ENCODE data around the gene STAG3. TPM values are rescaled to one million over a fixed set of nuclear protein-coding genes. Genes with fewer than 3 reads are reported as not detected.
"Not testable (repeated sequence)": the region's sequence is repeated elsewhere in the genome, so short reads cannot be mapped to it uniquely, and the experiment has no call there.

The STAG3 gene
- total RNA-seq, 2 donors from 2014 or later, result 4.0 to 4.8 TPM

DNA sequence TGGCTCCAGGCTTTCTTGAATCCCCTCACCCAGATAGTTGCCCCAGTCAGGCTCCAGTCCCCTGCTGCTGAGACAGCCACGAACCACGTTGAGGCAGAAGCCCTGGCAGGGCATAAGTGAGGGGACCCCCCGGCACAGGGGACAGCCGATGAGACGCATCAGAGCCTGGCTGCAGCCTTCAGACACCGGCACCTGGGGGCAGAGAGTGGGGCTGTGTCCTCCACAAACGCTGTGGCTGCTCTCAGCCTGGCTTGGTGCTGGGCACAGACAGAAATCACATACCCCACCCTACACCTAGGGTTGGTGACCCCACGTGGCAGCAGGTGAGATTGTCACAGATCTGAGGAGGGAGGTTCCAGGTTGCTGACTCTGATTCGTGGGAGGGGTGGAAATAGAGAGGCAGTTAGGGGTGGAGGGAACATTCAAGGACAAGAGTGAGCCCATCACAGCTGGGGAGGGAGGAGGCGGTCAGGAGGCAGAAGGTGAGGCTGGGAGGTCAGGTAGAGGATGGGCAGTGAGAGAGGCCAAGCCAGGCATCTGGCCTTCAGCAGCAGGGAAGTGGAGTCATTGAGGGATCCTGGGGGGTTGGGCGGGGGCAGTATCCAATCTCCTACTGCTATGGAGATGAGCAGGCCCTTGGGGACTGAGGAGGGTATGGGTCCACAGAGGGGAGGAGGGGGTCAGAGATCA lies 3.8 kb upstream of the STAG3 start:
- ATAC-seq, result no peak
- peaks cover 35% of the 10 kb centered on the region for H3K4me1 Mint-ChIP-seq
- no peak overlapping the region for H3K27ac Mint-ChIP-seq

DNA sequence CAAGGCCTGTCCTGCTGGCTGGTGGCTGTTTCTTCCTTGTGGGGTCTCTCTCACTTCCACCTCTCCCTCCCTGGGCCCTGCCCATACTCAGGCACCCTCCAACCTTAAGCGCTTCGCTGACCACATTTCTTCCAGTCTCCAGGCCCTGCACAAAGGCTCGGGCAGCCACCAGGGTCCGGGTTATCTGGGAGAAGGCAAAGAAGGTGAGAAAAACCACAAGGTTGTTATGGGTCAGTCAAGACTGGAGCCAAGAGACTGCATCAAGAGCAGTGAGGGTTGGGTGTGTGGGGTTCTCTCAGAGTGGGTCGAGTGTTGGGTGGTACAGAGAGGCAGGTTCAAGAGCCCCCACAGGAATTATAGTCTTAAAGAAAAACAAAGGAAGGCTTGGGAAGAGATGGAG lies 3.1 kb upstream of the STAG3 start:
- no peaks in the 10 kb centered on the region for H3K9me3 ChIP-seq (ENCODE audit: control insufficient read depth, low read length, poor library complexity, severe bottlenecking)
- peaks cover 5% of the 10 kb centered on the region for H3K27me3 Mint-ChIP-seq
- no peak overlapping the region for H3K27ac Mint-ChIP-seq
- DNase-seq, result no peak
- no peak overlapping the region for H3K4me3 Mint-ChIP-seq
- no peak for ATAC-seq
- peaks cover 5% of the 10 kb centered on the region for H3K36me3 Mint-ChIP-seq (ENCODE audit: low read depth)
- H3K4me1 Mint-ChIP-seq, result peaks cover 34% of the 10 kb centered on the region

More for the DNA sequence above, 3.8 kb upstream of the STAG3 start:
- Mint-ChIP-seq H3K27me3 (peaks cover 5% of the 10 kb centered on the region), H3K36me3 (ENCODE audit: low read depth) (peaks cover 5% of the 10 kb centered on the region), H3K4me3 (no peak overlapping the region)
- H3K9me3 ChIP-seq (ENCODE audit: control insufficient read depth, low read length, poor library complexity, severe bottlenecking), result no peaks in the 10 kb centered on the region
- no peak for DNase-seq

DNA sequence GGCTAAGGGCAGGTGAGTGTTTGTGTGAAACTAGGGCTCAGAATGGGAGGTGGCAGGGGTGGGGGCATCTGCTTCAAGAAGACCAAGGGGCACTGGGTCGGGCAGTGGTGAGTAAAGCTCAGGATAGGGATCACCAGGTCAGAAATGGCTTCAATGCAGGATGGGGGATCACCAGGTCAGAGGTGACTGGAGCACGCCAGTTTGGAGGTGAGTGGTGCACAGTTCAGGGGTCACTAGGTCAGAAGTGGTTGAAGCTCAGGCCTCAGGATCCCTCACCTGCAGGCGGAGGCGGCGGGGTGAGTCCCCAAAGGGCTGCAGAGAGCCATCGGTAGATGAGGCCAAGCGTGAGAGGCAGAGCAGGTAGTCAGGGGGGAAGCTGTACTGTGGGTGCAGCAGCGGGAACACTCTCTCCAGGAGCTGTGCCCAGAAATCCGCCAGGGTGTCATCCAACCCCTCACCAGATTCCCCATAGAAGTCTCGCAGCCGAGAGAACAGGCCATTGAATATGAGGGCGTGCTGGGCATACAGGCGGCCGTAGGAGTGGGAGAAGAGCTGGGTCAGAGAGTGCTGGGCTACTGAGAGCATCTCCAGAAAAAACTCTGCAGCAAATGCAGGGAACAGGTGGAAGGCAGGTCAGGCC lies 2.3 kb upstream of the STAG3 start:
- Mint-ChIP-seq H3K4me3 (no peak overlapping the region), H3K27ac (no peak overlapping the region), H3K36me3 (ENCODE audit: low read depth) (peaks cover 4% of the 10 kb centered on the region), H3K4me1 (peaks cover 31% of the 10 kb centered on the region), H3K27me3 (peaks cover 5% of the 10 kb centered on the region)
- no peaks in the 10 kb centered on the region for H3K9me3 ChIP-seq (ENCODE audit: control insufficient read depth, low read length, poor library complexity, severe bottlenecking)
- ATAC-seq (no peak), DNase-seq (no peak)

DNA sequence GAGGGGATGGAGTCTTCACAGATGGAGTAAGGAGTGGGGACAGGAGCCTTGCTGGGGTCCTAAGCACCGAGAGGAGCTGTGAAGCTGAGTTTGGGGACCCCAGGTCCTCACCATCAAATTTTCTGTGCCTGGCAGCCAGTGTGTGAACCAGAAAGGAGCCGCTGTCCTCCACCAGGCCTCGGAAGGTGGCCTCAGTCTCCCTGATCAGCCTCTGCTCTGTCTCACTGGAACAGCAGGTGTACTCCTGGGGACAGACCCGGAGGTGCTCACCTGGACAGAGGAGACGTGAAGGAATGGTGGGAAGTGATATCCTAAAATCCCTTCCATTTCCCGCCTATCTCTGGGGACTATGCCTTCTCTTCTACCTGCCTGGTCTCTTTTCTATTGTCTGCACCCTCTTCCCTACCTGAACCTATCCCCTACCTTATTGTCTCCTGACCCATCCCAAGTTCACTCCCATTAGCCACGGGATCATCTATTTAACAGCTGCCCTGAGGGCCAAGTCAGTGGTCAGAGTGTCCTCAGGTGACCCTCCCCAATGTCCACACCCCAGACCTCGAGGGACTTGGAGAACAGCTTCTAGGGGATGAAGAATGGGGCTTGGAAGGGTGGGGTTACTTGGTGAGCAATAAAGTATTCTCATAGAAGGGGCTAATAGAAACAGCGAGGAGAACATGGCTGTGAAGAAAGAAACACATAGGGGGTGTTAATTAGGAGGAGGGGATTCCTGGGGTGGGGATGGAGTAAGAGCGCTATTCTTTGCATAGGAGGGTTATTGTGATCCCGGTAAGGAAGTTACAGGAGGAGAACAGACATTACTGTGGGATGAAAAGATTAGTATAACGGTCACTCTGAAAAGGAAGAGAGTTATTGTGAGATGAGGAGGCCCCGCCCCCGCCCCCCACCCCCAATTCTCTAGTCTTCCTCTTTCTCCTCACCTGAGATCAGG lies 1.3 kb upstream of the STAG3 start:
- H3K4me3 Mint-ChIP-seq, result peak overlapping the region; percentile 79
- peak overlapping the region; percentile 4 for H3K27ac Mint-ChIP-seq
- H3K9me3 ChIP-seq (ENCODE audit: control insufficient read depth, low read length, poor library complexity, severe bottlenecking), result no peaks in the 10 kb centered on the region
- DNase-seq, result no peak
- H3K36me3 Mint-ChIP-seq (ENCODE audit: low read depth), result no peaks in the 10 kb centered on the region
- ATAC-seq, result no peak
- H3K4me1 Mint-ChIP-seq, result peaks cover 32% of the 10 kb centered on the region
- no peaks in the 10 kb centered on the region for H3K27me3 Mint-ChIP-seq

DNA sequence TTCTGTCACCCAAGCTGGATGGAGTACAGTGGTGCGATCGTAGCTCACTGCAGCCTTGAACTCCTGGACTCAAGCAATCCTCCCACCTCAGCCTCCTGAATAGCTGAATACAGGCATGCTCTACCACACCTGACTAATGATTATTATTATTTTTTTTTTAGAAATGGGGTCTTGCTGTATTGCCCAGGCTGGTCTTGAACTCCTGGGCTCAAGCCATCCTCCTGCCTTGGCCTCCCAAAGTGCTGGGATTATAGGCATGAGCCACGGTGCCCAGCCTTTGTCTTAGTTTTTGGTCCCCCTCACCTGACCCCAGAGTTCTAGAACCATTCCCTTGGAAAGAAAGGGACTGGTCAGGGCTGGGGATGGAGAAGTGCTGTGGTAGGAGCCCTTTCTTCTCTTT lies 2.4 kb downstream of the STAG3 start:
- DNase-seq; H3K36me3 Mint-ChIP-seq (ENCODE audit: low read depth); H3K27me3 Mint-ChIP-seq; H3K4me3 Mint-ChIP-seq; H3K9me3 ChIP-seq (ENCODE audit: control insufficient read depth, low read length, poor library complexity, severe bottlenecking); ATAC-seq: not testable (repeated sequence)
- peak overlapping the region; percentile 1 for H3K27ac Mint-ChIP-seq
- peaks cover 28% of the 10 kb centered on the region for H3K4me1 Mint-ChIP-seq

DNA sequence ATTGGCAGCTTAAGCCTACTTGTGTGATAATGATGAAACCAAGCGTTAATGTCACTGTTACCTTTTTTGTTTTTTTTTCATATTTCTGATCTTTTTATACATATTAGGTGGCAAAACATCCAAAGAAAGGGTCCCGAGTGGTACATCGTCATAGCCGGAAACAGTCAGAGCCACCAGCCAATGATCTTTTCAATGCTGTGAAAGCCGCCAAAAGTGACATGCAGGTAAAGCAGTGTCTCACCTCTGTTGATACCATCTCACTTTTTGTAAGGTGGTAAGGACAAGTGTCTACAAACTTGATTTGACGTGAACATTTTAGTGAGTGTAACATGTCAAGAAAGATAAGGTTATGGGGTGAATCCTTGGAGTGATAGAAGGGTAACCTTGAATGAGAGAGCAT lies 4.9 kb downstream of the STAG3 start:
- not testable (repeated sequence) for H3K36me3 Mint-ChIP-seq (ENCODE audit: low read depth); H3K9me3 ChIP-seq (ENCODE audit: control insufficient read depth, low read length, poor library complexity, severe bottlenecking); ATAC-seq; DNase-seq; H3K4me3 Mint-ChIP-seq; H3K27ac Mint-ChIP-seq; H3K27me3 Mint-ChIP-seq
- H3K4me1 Mint-ChIP-seq, result peaks cover 12% of the 10 kb centered on the region

DNA sequence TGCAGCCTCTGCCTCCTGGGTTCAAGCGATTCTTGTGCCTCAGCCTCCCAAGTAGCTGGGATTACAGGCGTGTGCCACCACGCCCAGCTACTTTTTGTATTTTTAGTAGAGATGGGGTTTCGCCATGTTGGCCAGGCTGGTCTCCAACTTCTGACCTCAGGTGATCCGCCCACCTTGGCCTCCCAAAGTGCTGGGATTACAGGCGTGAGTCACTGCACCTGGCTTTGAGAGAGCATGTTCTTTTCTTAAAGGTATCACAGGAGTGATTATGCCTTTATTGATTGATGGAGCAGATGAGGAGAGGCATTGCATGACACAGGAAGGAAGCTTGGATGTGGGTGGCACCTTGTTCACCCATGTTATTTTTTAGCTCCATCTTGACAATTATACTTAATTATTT lies 5.4 kb downstream of the STAG3 start:
- not testable (repeated sequence) for H3K36me3 Mint-ChIP-seq (ENCODE audit: low read depth); DNase-seq; H3K9me3 ChIP-seq (ENCODE audit: control insufficient read depth, low read length, poor library complexity, severe bottlenecking); ATAC-seq; H3K4me3 Mint-ChIP-seq; H3K27me3 Mint-ChIP-seq; H3K27ac Mint-ChIP-seq
- H3K4me1 Mint-ChIP-seq, result peaks cover 12% of the 10 kb centered on the region

DNA sequence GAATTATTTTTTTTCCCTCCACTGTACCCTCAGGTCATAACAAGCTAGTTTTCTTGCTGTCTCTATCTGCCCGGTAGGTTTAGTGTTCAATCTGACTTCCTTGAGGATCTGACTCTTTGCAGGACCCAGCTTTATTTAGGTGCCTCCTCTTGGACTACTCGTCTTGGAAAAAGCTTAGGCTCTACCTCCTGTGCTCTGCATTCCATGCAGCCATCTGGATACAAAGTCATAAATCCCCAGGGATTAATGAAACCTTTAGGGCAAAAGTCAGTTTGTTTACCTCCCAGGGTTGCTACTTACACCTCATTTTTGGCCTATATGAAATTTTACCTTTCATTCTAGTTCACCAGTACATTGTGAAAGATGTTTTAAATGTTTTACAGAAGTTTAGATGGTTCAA lies 8.0 kb downstream of the STAG3 start:
- Mint-ChIP-seq H3K27me3 (peaks cover 4% of the 10 kb centered on the region), H3K27ac (no peak overlapping the region), H3K4me1 (peaks cover 14% of the 10 kb centered on the region), H3K4me3 (no peak overlapping the region), H3K36me3 (ENCODE audit: low read depth) (no peaks in the 10 kb centered on the region)
- no peak for ATAC-seq
- DNase-seq, result no peak
- no peaks in the 10 kb centered on the region for H3K9me3 ChIP-seq (ENCODE audit: control insufficient read depth, low read length, poor library complexity, severe bottlenecking)

DNA sequence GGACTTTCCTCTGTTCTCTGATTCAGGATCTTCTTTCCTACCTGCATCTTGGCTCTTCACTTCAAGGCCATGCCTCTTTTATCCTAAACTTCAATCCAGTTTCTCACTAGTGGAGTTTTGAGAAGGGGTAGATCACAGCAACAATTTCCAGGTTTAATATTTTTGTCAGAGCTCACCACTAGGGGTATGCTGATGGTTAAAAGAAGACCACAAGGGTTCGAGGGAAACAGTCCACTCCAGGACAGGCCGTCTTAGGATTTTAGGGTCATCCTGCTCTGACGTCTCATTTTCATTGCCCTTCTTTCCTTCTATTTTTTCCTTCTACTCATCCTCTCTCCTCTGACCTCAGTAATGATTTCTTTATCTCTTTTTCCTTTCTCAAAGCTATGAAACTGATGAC lies 11.3 kb downstream of the STAG3 start:
- DNase-seq (no peak), ATAC-seq (no peak)
- Mint-ChIP-seq H3K27ac (peak overlapping the region; percentile 75), H3K4me3 (no peak overlapping the region), H3K36me3 (ENCODE audit: low read depth) (no peaks in the 10 kb centered on the region), H3K27me3 (no peaks in the 10 kb centered on the region), H3K4me1 (peaks cover 7% of the 10 kb centered on the region)
- H3K9me3 ChIP-seq (ENCODE audit: control insufficient read depth, low read length, poor library complexity, severe bottlenecking), result no peaks in the 10 kb centered on the region

DNA sequence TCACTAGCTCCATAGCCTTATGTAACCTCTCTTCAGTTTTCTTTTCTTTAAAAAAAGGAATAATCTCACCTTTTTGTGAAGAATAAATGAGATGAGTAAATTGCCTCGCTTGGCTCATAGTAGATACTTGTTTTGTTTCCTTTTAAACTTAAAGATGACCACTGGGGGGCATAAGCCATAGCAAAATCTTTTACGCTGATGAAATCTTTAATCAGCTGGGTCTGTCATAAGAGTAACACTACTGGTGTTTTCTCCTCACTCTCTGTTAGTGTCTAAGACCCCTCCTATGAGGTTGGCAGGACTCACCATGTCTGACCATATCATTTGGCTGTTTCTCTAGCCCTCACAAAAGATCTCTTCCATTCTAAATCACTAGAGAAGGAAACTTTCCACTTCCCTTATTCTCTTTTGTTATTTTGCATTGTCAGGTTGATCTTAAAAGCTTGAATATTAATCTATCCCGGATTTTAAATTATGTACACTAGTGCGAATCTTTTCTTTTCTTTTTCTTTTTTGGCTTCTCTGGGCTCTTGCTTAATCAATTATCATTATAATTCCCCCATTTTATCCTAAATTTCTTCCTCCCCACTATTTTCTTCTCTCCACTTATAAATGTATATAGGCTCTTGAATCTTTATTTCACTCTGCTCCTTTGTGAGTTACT lies 12.5 kb downstream of the STAG3 start:
- H3K27me3 Mint-ChIP-seq, result no peaks in the 10 kb centered on the region
- H3K4me1 Mint-ChIP-seq, result peaks cover 7% of the 10 kb centered on the region
- no peaks in the 10 kb centered on the region for H3K9me3 ChIP-seq (ENCODE audit: control insufficient read depth, low read length, poor library complexity, severe bottlenecking)
- no peaks in the 10 kb centered on the region for H3K36me3 Mint-ChIP-seq (ENCODE audit: low read depth)
- H3K27ac Mint-ChIP-seq, result peak overlapping the region; percentile 75
- ATAC-seq (peak; percentile 77), DNase-seq (no peak)
- no peak overlapping the region for H3K4me3 Mint-ChIP-seq

DNA sequence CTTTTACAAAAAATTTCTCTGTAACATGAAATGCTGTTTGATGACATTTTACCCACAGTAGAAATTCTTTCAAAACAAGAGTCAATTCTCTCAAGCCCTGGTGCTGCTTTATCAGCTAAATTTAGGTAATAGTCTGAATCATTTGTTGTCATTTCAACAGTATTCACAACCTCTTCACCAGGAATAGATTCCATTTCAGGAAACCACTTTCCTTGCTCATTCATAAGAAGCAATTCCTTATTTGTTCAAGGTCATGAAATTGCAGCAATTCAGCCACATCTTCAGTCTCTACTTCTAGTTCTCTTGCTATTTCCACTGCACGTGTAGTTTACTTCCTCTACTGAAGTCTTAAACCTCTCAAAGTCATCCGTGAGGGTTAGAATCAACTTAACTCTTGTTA lies 14.1 kb downstream of the STAG3 start:
- no peaks in the 10 kb centered on the region for H3K9me3 ChIP-seq (ENCODE audit: control insufficient read depth, low read length, poor library complexity, severe bottlenecking)
- H3K4me1 Mint-ChIP-seq, result peaks cover 7% of the 10 kb centered on the region
- H3K27me3 Mint-ChIP-seq, result no peaks in the 10 kb centered on the region
- no peak for ATAC-seq
- DNase-seq, result no peak
- no peak overlapping the region for H3K4me3 Mint-ChIP-seq
- H3K36me3 Mint-ChIP-seq (ENCODE audit: low read depth), result no peaks in the 10 kb centered on the region
- no peak overlapping the region for H3K27ac Mint-ChIP-seq

DNA sequence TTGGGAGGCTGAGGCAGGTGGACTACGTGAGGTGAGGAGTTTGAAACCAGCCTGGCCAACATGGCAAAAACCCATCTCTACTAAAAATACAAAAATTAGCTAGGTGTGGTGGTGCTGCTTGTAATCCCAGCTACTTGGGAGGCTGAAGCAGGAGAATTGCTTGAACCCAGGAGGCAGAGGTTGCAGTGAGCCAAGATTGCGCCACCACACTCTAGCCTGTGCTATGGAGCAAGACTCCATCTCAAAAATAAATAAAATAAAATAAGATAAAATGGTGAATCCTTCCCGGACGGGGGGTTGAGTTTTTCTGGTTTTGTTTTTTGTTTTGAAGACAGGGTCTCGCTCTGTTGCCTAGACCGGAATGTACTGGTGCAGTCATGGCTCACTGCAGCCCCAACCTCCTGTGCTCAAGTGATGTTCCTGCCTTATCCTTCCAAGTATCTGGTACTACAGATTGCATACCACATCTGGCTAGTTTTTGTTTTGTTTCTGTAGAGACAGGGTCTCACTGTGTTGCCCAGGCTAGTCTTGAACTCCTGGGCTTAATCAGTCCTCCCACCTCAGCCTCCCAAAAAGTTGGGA lies 14.7 kb downstream of the STAG3 start:
- H3K4me1 Mint-ChIP-seq; H3K36me3 Mint-ChIP-seq (ENCODE audit: low read depth); H3K27me3 Mint-ChIP-seq; H3K4me3 Mint-ChIP-seq; H3K27ac Mint-ChIP-seq; H3K9me3 ChIP-seq (ENCODE audit: control insufficient read depth, low read length, poor library complexity, severe bottlenecking); ATAC-seq; DNase-seq: not testable (repeated sequence)

DNA sequence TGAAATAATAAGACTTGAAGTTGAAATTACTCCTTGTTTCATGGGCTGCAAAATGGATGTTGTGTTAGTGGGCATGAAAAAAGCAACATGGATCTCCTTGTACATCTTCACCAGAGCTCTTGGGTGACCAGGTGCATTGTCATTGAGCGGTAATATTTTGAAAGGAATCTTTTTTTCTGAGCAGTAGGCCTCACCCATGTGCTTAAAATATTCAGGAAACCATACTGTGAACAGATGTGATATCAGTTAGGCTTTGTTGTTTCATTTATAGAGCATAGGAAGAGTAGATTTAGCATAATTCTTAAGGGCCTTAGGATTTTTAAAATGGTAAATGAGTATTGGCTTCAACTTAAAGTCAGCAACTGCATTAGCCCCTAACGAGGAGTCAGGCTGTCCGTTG lies 15.3 kb downstream of the STAG3 start:
- no peaks in the 10 kb centered on the region for H3K36me3 Mint-ChIP-seq (ENCODE audit: low read depth)
- H3K9me3 ChIP-seq (ENCODE audit: control insufficient read depth, low read length, poor library complexity, severe bottlenecking), result no peaks in the 10 kb centered on the region
- H3K4me1 Mint-ChIP-seq, result peaks cover 7% of the 10 kb centered on the region
- H3K4me3 Mint-ChIP-seq, result no peak overlapping the region
- no peak for DNase-seq
- no peak for ATAC-seq
- H3K27me3 Mint-ChIP-seq, result no peaks in the 10 kb centered on the region
- no peak overlapping the region for H3K27ac Mint-ChIP-seq

Measured in T-helper 17 cell (primary cell).